HG03045 (cell line): ENCODE data around the gene UPK2.
"Not testable (repeated sequence)": the region's sequence is repeated elsewhere in the genome, so short reads cannot be mapped to it uniquely, and the experiment has no call there.

Experiments used
- ATAC-seq: cut with Tn5 transposase; IDR thresholded peaks from one replicate; pipeline ENCODE4 v1.9.1; 2021; ENCODE audit warnings: mild to moderate bottlenecking, moderate library complexity; ENCODE audit not compliant: unreplicated experiment

UPK2 gene

DNA sequence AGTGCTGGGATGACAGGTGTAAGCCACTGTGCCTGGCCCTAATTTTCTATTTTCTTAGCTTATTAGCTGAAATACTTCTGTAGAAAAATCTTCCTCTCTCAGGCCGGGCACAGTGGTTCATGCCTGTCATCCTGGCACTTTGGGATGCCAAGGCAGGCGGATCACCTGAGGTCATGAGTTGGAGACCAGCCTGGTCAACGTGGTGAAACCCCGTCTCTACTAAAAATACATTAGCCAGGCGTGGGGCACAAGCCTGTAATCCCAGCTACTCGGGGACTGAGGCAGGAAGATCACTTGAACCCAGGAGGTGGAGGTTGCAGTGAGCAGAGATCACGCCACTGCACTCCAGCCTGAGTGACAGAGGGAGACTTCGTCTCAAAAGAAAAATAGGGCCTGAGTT, 28.2 kb downstream of the UPK2 start:
- ATAC-seq = not testable (repeated sequence)

DNA sequence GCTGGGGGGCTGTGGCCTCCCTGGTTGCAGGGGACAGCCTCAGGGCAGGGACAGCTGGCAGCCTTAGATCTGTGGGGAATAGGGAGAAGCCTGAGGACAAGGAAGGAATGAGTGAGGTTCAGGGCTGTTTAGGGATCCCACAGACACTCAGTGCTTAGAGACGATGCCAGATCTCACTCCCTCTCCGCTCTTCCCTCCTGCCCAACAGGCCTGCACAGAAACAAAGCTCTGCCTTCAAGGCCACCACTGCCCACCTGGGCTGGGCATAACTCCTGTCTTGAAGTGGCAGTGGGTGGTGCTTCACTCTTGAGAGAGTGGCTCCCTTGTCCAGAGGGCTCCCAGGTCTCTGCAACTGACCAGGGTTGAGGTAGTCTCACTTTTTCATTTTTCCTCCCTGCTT, 28.7 kb downstream of the UPK2 start:
- ATAC-seq = no peak

DNA sequence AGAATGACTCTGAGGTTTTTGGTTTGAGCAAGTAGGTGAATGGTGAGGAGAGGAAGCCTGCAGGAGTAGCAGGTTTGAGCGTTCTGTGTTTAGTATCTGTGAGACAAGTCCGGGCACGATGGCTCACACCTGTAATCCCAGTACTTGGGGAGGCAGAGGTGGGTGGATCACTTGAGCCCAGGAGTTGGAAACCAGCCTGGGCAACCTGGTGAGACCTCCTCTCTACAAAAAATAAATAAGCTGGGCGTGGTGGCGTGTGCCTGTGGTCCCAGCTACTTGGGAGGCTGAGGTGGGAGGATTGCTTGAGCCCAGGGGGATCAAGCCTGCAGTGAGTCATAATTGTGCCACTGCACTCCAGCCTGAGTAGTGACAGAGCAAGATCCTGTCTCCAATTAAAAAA, 32.2 kb downstream of the UPK2 start:
- ATAC-seq = no peak

DNA sequence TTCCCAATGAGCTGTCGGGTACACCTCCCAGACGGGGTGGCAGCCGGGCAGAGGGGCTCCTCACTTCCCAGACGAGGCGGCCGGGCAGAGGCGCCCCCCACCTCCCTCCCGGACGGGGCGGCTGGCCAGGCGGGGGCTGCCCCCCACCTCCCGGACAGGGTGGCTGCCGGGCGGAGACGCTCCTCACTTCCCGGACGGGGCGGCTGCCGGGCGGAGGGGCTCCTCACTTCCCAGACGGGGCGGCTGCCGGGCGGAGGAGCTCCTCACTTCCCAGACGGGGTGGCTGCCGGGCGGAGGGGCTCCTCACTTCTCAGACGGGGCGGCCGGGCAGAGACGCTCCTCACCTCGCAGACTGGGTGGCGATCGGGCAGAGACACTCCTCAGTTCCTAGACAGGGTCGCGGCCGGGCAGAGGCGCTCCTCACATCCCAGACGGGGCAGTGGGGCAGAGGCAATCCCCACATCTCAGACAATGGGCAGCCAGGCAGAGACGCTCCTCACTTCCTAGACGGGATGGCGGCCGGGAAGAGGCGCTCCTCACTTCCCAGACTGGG, 35.5 kb downstream of the UPK2 start:
- ATAC-seq = not testable (repeated sequence)

DNA sequence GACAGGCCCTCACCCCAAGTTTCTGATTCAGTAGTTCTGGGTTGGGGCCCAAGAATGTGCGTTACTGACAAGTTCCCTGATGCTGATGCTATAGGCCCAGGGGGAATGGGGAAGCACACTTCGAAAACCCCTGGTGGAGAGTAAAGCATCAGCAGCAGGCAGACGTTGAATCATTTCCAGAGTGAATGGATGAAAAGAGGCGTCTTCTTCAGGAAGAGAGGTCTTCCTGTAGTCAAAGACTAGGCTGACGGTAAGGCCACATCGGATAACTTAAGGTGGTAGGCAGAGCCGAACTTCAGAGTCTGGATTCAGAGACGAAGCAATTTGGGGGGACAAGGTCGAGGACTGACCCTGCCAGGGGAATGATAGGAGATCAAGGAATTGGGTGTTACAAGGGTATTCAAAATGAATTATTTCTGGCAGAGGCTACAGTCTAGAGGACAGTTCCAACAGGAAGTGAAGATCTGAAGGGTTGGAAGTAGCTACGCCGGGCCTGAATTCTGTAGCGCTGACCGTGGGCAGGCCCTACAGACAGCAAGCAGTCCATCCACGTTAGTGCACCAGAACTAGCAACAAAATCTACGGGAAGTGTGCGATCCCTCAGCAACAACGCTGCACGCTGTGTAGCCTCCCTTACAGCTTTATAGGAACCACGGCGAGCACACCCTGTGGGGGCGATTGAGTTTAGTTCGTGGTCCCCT, 41.0 kb downstream of the UPK2 start:
- peak; percentile 9 for ATAC-seq

DNA sequence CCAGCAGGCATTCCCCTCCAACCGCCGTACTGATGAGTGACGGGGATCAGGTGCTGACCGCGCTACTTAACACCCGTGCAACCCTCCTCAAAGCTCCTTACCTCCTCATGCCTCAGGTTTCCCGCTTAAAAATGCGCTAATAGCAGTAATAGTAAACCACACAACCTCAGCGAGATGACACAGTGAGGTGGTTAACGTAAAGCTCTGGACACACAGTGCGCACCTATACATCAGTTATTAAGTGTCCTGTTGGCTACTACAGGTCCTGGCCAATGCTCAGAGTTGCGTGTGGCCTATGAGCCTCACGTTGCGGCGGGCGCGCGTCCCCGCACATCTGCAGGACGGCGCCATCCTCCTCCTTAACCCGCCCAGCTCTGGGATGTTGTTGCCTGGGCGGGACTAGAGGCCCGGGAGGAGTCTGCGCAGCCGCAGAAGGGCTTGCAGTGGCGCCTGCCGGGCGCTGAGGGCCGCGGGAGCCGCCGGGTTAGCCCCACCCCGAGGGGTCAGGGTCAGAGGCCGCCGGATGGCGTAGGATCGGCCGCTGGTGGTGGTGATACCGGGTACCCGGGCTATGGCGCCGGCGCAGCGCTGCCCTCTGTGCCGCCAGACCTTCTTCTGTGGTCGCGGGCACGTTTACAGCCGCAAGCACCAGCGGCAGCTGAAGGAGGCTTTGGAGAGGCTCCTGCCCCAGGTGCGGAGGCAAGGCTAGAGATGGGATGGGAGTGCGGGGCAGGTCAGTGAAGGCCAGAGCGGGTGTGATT, 41.7 kb downstream of the UPK2 start, which contains the start of gene CENATAC:
Gene CENATAC, plus strand, starts transcription at position 512 of the 761 bp plus-strand sequence. Its CDS starts 60 bp downstream, at position 572.
- ATAC-seq = peak; percentile 86

DNA sequence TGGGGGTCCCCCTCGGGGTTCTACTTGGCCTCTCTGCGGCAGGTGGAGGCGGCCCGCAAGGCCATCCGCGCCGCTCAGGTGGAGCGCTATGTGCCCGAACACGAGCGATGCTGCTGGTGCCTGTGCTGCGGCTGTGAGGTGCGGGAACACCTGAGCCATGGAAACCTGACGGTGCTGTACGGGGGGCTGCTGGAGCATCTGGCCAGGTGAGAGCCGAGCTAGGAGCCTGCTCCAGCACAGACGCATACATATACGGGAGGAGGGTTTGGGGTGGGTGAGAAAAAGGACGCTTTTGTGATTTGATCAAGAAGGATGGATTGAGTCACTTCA, 42.3 kb downstream of the UPK2 start:
- no peak for ATAC-seq

DNA sequence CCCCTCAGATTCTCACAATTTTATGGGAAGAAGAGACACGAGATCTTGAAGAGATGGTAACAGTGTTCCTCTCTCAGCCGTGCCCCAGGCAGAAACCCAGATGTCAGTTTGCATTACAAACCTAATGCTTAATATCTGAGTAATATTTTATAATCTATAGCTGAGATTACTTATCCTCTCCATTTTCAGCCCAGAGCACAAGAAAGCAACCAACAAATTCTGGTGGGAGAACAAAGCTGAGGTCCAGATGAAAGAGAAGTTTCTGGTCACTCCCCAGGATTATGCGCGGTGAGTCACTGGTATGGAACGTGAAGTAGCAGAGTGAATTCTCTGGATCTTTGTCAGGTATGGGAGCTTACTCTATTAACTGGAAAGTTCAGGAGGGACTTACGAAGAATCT, 42.7 kb downstream of the UPK2 start:
- no peak for ATAC-seq

DNA sequence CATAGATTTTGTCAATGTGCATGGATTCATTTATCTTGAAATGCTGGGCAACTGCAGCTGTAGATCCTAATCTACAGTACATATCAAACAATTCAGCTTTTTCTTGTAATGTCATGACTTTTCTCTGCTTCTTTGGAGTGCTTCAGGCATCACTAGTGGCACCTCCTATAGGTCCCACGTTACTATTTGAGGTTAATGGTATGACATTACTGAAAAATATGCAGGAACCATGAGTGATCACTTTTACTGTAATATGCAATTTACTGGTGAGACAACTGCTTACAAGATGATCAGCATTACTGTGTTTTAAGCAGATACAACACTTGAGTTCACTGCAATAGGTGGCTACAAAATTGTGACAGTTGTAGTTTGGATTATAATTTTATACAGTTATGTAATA, 44.8 kb downstream of the UPK2 start:
- no peak for ATAC-seq

DNA sequence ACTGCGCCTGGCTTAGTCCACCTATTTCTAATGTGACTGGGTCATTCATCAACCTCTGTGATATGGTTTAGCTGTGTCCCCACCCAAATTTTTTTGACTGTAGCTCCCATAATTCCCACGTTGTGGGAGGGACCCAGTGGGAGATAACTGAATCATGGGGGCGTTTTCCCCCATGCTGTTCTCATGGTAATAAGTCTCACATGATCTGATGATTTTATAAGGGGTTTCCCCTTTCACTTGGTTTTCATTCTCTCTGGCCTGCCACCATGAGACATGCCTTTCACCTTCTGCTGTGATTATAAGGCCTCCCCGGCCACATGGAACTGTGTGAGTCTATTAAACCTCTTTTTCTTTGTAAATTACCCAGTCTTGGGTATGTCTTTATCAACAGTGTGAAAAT, 50.6 kb downstream of the UPK2 start:
- no peak for ATAC-seq
